Measurements from ENCODE around the gene PDXP. TPM values are rescaled to one million over a fixed set of nuclear protein-coding genes. Genes with fewer than 3 reads are reported as not detected.

Gene PDXP
- total and polyA plus RNA-seq, 2 of the 13 experiments (the other 11 are each of a cell fraction or from before 2014, with no cell fraction given) = 58.2 to 70.6 TPM

DNA sequence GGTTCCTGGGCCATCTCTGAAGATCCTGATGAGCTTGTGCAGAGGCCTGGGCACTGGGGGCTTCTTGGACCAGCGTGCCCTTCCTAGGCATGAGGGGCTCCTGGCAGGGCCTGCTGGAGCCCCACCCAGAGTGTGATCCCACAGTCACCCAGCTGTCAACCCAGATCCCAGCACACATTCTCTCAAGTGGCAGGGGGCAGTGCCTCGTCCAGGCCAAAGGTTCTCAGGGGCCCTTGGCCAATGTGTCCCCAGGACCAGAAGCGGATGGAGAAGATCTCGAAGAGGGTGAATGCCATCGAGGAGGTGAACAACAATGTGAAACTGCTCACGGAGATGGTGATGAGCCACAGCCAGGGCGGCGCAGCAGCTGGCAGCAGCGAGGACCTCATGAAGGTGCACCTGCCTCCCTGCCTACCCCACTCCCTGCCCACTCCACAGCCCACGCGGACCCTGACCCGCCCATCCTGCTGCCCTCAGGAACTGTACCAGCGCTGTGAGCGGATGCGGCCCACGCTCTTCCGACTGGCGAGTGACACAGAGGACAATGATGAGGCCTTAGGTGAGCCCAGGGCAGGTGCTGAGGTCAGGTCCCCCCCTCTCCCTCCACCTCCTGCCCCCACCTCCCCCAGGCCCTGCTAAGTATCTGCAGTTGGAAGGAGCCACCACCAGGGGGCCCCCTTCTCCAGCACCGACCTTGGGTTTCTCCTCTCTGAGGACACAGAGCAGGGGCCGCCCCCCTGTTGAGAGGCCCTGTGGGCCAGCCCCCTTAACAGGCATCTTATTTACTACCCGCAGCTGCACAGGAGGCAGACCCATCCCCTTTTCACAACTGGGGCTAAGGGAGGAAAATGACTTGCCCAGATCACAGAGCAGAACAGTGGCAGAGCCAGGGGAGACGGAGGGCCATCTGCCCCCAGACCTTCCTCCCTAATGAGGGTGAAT lies 35.2 kb upstream of the PDXP start (continued):
- TF ChIP-seq, protein P1, sequence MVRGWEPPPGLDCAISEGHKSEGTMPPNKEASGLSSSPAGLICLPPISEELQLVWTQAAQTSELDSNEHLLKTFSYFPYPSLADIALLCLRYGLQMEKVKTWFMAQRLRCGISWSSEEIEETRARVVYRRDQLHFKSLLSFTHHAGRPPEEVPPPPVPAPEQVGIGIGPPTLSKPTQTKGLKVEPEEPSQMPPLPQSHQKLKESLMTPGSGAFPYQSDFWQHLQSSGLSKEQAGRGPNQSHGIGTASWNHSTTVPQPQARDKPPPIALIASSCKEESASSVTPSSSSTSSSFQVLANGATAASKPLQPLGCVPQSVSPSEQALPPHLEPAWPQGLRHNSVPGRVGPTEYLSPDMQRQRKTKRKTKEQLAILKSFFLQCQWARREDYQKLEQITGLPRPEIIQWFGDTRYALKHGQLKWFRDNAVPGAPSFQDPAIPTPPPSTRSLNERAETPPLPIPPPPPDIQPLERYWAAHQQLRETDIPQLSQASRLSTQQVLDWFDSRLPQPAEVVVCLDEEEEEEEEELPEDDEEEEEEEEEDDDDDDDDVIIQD (CRISPR knock-in tag; IDR thresholded peaks at IDR 0.05; ENCODE audit: low read depth) = no peak
- TF ChIP-seq ZSCAN29 (CRISPR knock-in tag; conservative IDR thresholded peaks at IDR 0.05) = no peak
- TF ChIP-seq TEAD3 (CRISPR knock-in tag; optimal IDR thresholded peaks at IDR 0.05; ENCODE audit: borderline replicate concordance) = no peak
- no peak for TF ChIP-seq CREM (IDR thresholded peaks at IDR 0.05)
- no peak for TF ChIP-seq CREM (CRISPR knock-in tag; IDR thresholded peaks at IDR 0.05)
- no peak for TF ChIP-seq ZNF7 (CRISPR knock-in tag; IDR thresholded peaks at IDR 0.05)
- TF ChIP-seq YEATS2 (CRISPR knock-in tag; IDR thresholded peaks at IDR 0.05; ENCODE audit: borderline replicate concordance) = 0 out of 2 replicates have a peak, but pooled peaks have one; percentile 31
- TF ChIP-seq ZNF674 (CRISPR knock-in tag; IDR thresholded peaks at IDR 0.05; ENCODE audit: low read depth) = no peak
- no peak for TF ChIP-seq ATF4 (CRISPR knock-in tag; IDR thresholded peaks at IDR 0.05)
- TF ChIP-seq, protein P2, sequence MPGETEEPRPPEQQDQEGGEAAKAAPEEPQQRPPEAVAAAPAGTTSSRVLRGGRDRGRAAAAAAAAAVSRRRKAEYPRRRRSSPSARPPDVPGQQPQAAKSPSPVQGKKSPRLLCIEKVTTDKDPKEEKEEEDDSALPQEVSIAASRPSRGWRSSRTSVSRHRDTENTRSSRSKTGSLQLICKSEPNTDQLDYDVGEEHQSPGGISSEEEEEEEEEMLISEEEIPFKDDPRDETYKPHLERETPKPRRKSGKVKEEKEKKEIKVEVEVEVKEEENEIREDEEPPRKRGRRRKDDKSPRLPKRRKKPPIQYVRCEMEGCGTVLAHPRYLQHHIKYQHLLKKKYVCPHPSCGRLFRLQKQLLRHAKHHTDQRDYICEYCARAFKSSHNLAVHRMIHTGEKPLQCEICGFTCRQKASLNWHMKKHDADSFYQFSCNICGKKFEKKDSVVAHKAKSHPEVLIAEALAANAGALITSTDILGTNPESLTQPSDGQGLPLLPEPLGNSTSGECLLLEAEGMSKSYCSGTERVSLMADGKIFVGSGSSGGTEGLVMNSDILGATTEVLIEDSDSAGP (CRISPR knock-in tag; IDR thresholded peaks at IDR 0.05; ENCODE audit: borderline replicate concordance) = 0 out of 2 replicates have a peak, but pooled peaks have one; percentile 23
- TF ChIP-seq ARNT2 (CRISPR knock-in tag; IDR thresholded peaks at IDR 0.05; ENCODE audit: low read depth) = no peak
- no peak for TF ChIP-seq KLF15 (CRISPR knock-in tag; IDR thresholded peaks at IDR 0.05; ENCODE audit: borderline replicate concordance)
- TF ChIP-seq ZNF737 (CRISPR knock-in tag; IDR thresholded peaks at IDR 0.05; ENCODE audit: borderline replicate concordance) = no peak
- TF ChIP-seq CTCF (CRISPR knock-in tag; IDR thresholded peaks at IDR 0.05) = peak; percentile 78
- TF ChIP-seq CBX2 (IDR thresholded peaks at IDR 0.05; ENCODE audit: low read depth, low read length) = no peak
- no peak for TF ChIP-seq CBX2 (CRISPR knock-in tag; IDR thresholded peaks at IDR 0.05; ENCODE audit: low read depth)
- TF ChIP-seq, protein P3, sequence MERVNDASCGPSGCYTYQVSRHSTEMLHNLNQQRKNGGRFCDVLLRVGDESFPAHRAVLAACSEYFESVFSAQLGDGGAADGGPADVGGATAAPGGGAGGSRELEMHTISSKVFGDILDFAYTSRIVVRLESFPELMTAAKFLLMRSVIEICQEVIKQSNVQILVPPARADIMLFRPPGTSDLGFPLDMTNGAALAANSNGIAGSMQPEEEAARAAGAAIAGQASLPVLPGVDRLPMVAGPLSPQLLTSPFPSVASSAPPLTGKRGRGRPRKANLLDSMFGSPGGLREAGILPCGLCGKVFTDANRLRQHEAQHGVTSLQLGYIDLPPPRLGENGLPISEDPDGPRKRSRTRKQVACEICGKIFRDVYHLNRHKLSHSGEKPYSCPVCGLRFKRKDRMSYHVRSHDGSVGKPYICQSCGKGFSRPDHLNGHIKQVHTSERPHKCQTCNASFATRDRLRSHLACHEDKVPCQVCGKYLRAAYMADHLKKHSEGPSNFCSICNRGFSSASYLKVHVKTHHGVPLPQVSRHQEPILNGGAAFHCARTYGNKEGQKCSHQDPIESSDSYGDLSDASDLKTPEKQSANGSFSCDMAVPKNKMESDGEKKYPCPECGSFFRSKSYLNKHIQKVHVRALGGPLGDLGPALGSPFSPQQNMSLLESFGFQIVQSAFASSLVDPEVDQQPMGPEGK (CRISPR knock-in tag; IDR thresholded peaks at IDR 0.05) = peak; percentile 78
- no peak for TF ChIP-seq ZNF558 (CRISPR knock-in tag; IDR thresholded peaks at IDR 0.05; ENCODE audit: borderline replicate concordance)
- no peak for TF ChIP-seq KDM1A (CRISPR knock-in tag; IDR thresholded peaks at IDR 0.05)
- TF ChIP-seq CBX1 (IDR thresholded peaks at IDR 0.05; ENCODE audit: low read depth) = no peak
- TF ChIP-seq TSC22D2 (CRISPR knock-in tag; IDR thresholded peaks at IDR 0.05; ENCODE audit: borderline replicate concordance) = peak; percentile 70; the same call in 1 of the 2 replicates
- no peak for TF ChIP-seq MAF1 (CRISPR knock-in tag; IDR thresholded peaks at IDR 0.05; ENCODE audit: borderline replicate concordance)

Data from HepG2 (cell line).